GM12878 (cell line): ENCODE data around the gene C1QTNF8. TPM values are rescaled to one million over a fixed set of nuclear protein-coding genes. Genes with fewer than 3 reads are reported as not detected.

Experiments
- ATAC-seq: fragments of 200-7000 bp; cut with Tn5 transposase; 3 replicates; pipeline ENCODE4 v1.9.1; 2020; ENCODE audit warnings: mild to moderate bottlenecking, moderate library complexity
- BruUV-seq: library from RNA; stranded (reverse); fragments of 400-500 nt; replicated peaks from 2 replicates; lab custom pipeline; 2021; lab: Mats Ljungman, UMichigan
- CTCF ChIA-PET: fragments of 300-600 bp; sonication (Branson Sonifier 250); formaldehyde crosslinking; extraction: SDS; loops from one replicate; lab custom pipeline; 2021; ENCODE audit warnings: inconsistent platforms; lab: Yijun Ruan, JAX
- POLR2A ChIA-PET: fragments of 350-600 bp; formaldehyde crosslinking; extraction: SDS; loops from one replicate; lab custom pipeline; 2021; ENCODE audit warnings: inconsistent platforms; lab: Charles Lee
- RAD21 ChIA-PET: fragments of 300-600 bp; sonication (Branson Sonifier 250); formaldehyde crosslinking; loops from one replicate; lab custom pipeline; 2023; ENCODE audit warnings: antibody characterized with exemption; ENCODE audit not compliant: unreplicated experiment; lab: Charles Lee
- SMC1A ChIA-PET: fragments of 300-600 bp; sonication (Branson Sonifier 250); formaldehyde crosslinking; loops from one replicate; lab custom pipeline; 2023; ENCODE audit not compliant: unreplicated experiment, uncharacterized antibody; lab: Charles Lee
- DNase-seq: peaks from one replicate; pipeline ENCODE4 v3.0.0-alpha.2; 2011; ENCODE audit warnings: low read depth, low spot score
- FAIRE-seq: peaks from 3 replicates; lab custom pipeline; 2011; peaks lifted over from hg19 to GRCh38; lab: Jason Lieb, UNC
- H2AFZ ChIP-seq: 2 replicates; pipeline ENCODE4 v1.6.0; 2011; ENCODE audit warnings: low read depth, low read length, control low read depth; ENCODE audit not compliant: control insufficient read depth
- H3K27ac ChIP-seq: 2 replicates; pipeline ENCODE4 v1.5.1; 2011; ENCODE audit warnings: control low read depth; ENCODE audit not compliant: control insufficient read depth, insufficient read depth
- H3K27me3 ChIP-seq, 2 experiments: replicated peaks in 1 of 2; 2 replicates each; pipeline versions ENCODE4 v1.6.0 to v1.6.1; 2011; ENCODE audit warnings: low read length in 1 of 2; ENCODE audit not compliant: control insufficient read depth in 2 of 2, insufficient read depth in 2 of 2
- H3K36me3 ChIP-seq, 2 experiments: 2 replicates each; pipeline ENCODE4 v1.5.1; 2011; ENCODE audit warnings: low read length in 1 of 2; ENCODE audit not compliant: control insufficient read depth in 2 of 2, insufficient read depth in 2 of 2
- H3K4me1 ChIP-seq: 2 replicates; pipeline ENCODE4 v1.6.1; 2011; ENCODE audit warnings: mild to moderate bottlenecking, low read length, moderate library complexity, mixed read lengths; ENCODE audit not compliant: control insufficient read depth, insufficient read depth
- H3K4me2 ChIP-seq: 2 replicates; pipeline ENCODE4 v1.6.0; 2011; ENCODE audit warnings: control low read depth; ENCODE audit not compliant: control insufficient read depth, insufficient read depth
- H3K4me3 ChIP-seq: fragments of 200-600 bp; sonication (generic); 2 replicates; pipeline ENCODE4 v1.5.1; 2016
- H3K79me2 ChIP-seq: 2 replicates; pipeline ENCODE4 v1.6.0; 2011; ENCODE audit warnings: low read length; ENCODE audit not compliant: control insufficient read depth, insufficient read depth
- H3K9ac ChIP-seq: 2 replicates; pipeline ENCODE4 v1.8.0; 2011; ENCODE audit warnings: low read length, control low read depth, mixed read lengths; ENCODE audit not compliant: control insufficient read depth, insufficient read depth
- H3K9me3 ChIP-seq: replicated peaks from 3 replicates; pipeline ENCODE4 v1.5.1; 2011; ENCODE audit warnings: mild to moderate bottlenecking, low read length; ENCODE audit not compliant: control insufficient read depth, insufficient read depth
- H4K20me1 ChIP-seq: 2 replicates; pipeline ENCODE4 v1.6.0; 2011; ENCODE audit not compliant: control insufficient read depth, insufficient read depth
- GABPA ChIP-seq: IDR thresholded peaks from 2 replicates; pipeline ENCODE4 v1.6.1; 2014; ENCODE audit warnings: antibody characterized with exemption, low read depth, mild to moderate bottlenecking, inconsistent platforms
- HDAC6 ChIP-seq: fragments of 200-600 bp; sonication (generic); IDR thresholded peaks from one replicate; pipeline ENCODE4 v1.8.0; 2017; ENCODE audit warnings: antibody characterized with exemption; ENCODE audit not compliant: unreplicated experiment
- JUNB ChIP-seq: IDR thresholded peaks from 2 replicates; pipeline ENCODE4 v1.6.1; 2016; ENCODE audit warnings: antibody characterized with exemption, mild to moderate bottlenecking
- NFYA ChIP-seq: IDR thresholded peaks from 2 replicates; pipeline ENCODE4 v1.6.1; 2011; ENCODE audit warnings: low read depth, mild to moderate bottlenecking, low read length, improper control_type of control experiment, borderline replicate concordance
- NRF1 ChIP-seq: conservative IDR thresholded peaks from 2 replicates; pipeline ENCODE4 v1.6.1; 2011; ENCODE audit warnings: mild to moderate bottlenecking, low read depth, low read length, improper control_type of control experiment
- PAX8 ChIP-seq: fragments of 450-650 bp; IDR thresholded peaks from 2 replicates; pipeline ENCODE4 v1.6.1; 2017; ENCODE audit warnings: mild to moderate bottlenecking, moderate library complexity
- SMARCA5 ChIP-seq: fragments of 450-650 bp; IDR thresholded peaks from 2 replicates; pipeline ENCODE4 v1.6.1; 2017; ENCODE audit warnings: mild to moderate bottlenecking
- SMC3 ChIP-seq: IDR thresholded peaks from 2 replicates; pipeline ENCODE4 v1.6.1; 2011; ENCODE audit warnings: low read length, improper control_type of control experiment, borderline replicate concordance
- TARDBP ChIP-seq: IDR thresholded peaks from 2 replicates; pipeline ENCODE4 v1.6.1; 2016; ENCODE audit warnings: borderline replicate concordance
- WGBS: methylation state at CpG from one replicate; pipeline ENCODE4 v1.1.6; 2016; ENCODE audit warnings: low lambda C conversion rate; ENCODE audit not compliant: insufficient replicate concordance, insufficient coverage; ENCODE audit errors: missing lambda C conversion rate; 5-methylcytosine and 5-hydroxymethylcytosine counted together
- in situ Hi-C: fragments of 300-500 bp; cut with MboI; formaldehyde crosslinking; loops from 9 replicates; pipeline ENCODE4 v1.14.3; 2018; ENCODE audit warnings: mixed read lengths
- intact Hi-C: fragments of 100-400 bp; cut with micrococcal nuclease; formaldehyde crosslinking; loops from one replicate; pipeline ENCODE4 v1.14.2; 2022; ENCODE audit not compliant: unreplicated experiment
- polyA plus RNA-seq, 11 experiments: library from polyadenylated mRNA; depleted of rRNA in 4 of 11; unstranded in 6 of 11; stranded (reverse) in 5 of 11; fragments of >200 nt; fragmentation: Nextera tagmentation in 4 of 11; fragmentation: Illumina TruSeq in 1 of 11; extraction: Ambion mirVana in 4 of 11; extraction: Trizol in 1 of 11; gene quantifications; 1 replicate in 1 of 11; 2 replicates in 10 of 11; pipeline versions ENCODE4 v1.2.1 to v1.2.3, GENCODE V29; 2011 to 2016; ENCODE audit warnings: inconsistent platforms in 2 of 11, missing spikeins in 2 of 11, low read depth in 1 of 11
- total RNA-seq, 4 experiments: library from RNA; depleted of rRNA in 3 of 4; stranded (reverse); fragments of >200 nt in 3 of 4; fragmentation: Illumina TruSeq in 1 of 4; extraction: Trizol in 1 of 4; gene quantifications; 2 replicates each; pipeline versions ENCODE4 v1.2.1 to v1.2.3, GENCODE V29; 2013 to 2021
- TF ChIP-seq, protein P1 (sequence below): IDR thresholded peaks from 2 replicates; pipeline ENCODE4 v1.6.1; 2011; ENCODE audit warnings: borderline replicate concordance, low read depth, mild to moderate bottlenecking, moderate library complexity, low read length; ENCODE audit not compliant: insufficient read depth, poor library complexity, severe bottlenecking
- TF ChIP-seq, protein P2 (sequence below), 3 experiments: IDR thresholded peaks in 2 of 3; conservative IDR thresholded peaks in 1 of 3; 2 replicates each; pipeline ENCODE4 v1.5.1; 2011; ENCODE audit warnings: low read depth in 3 of 3, low read length in 3 of 3, mild to moderate bottlenecking in 3 of 3, control low read depth in 2 of 3, moderate library complexity in 2 of 3, inconsistent platforms in 1 of 3, mixed read lengths in 1 of 3; ENCODE audit not compliant: control insufficient read depth in 2 of 3, insufficient read depth in 1 of 3; ENCODE audit errors: extremely low read depth in 1 of 3
- TF ChIP-seq, protein P3 (sequence below): fragments of 450-650 bp; formaldehyde crosslinking; IDR thresholded peaks from 2 replicates; pipeline ENCODE4 v1.5.0; 2022; ENCODE audit warnings: mild to moderate bottlenecking, missing genetic modification characterization
- TF ChIP-seq, protein P4 (sequence below): fragments of 450-650 bp; IDR thresholded peaks from 2 replicates; pipeline ENCODE4 v1.6.1; 2016; ENCODE audit warnings: mild to moderate bottlenecking
- TF ChIP-seq, protein P5 (sequence below): fragments of 450-650 bp; IDR thresholded peaks from 2 replicates; pipeline ENCODE4 v1.6.1; 2016; ENCODE audit warnings: mild to moderate bottlenecking

C1QTNF8 gene
- total and polyA plus RNA-seq, 10 of the 15 experiments (the other 5 are each of a cell fraction or from before 2014, with no cell fraction given), result not detected

DNA sequence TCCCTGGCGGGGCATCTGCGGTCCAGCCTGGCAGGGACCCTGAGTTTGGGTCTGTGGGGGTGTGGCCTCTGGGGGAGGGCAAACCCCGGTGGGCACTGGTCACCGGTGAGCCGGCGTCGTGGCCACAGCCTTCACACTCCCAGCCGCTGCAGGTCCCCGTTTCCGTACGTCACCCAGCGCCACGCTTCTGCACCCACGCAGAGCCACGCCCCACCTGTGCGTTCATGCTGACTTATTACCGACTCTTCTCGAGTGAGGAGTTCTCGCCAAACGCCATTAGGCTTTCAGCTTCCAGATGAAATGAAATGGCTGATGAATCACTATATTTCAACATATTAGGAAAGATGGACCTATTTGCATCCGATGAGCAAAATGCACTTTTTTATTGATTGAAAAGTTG lies 32.3 kb downstream of the C1QTNF8 start:
- no peaks in the 10 kb centered on the region for H3K27me3 ChIP-seq

More for the DNA sequence above, 32.3 kb downstream of the C1QTNF8 start:
- SMC1A ChIA-PET, result no interaction called here
- no peak for FAIRE-seq
- no peak overlapping the region for H3K4me3 ChIP-seq
- no TSS peak for BruUV-seq
- no peaks in the 10 kb centered on the region for H4K20me1 ChIP-seq
- DNase-seq, result no peak
- in situ Hi-C loops (loop anchor here (10.0 kb wide), 1 partner anchor 61 kb away; no protein-coding TSS in a partner anchor), intact Hi-C loops (no loop called here)
- H3K27ac ChIP-seq, result no peak overlapping the region
- WGBS, result 63% methylated on average over 21 of the region's 21 CpGs
- no peak for ATAC-seq
- no peak overlapping the region for H3K4me2 ChIP-seq
- CTCF ChIA-PET, result no interaction called here
- no peaks in the 10 kb centered on the region for H3K79me2 ChIP-seq
- no peaks in the 10 kb centered on the region for H3K36me3 ChIP-seq
- RAD21 ChIA-PET, result no interaction called here
- peaks cover 2% of the 10 kb centered on the region; the same call in 1 of the 3 replicates for H3K9me3 ChIP-seq
- H2AFZ ChIP-seq, result no peak overlapping the region
- TF ChIP-seq NRF1 (no peak), PAX8 (no peak), HDAC6 (no peak), SMC3 (no peak), GABPA (no peak), JUNB (no peak), SMARCA5 (no peak), NFYA (no peak), TARDBP (no peak)
- TF ChIP-seq, protein P1, sequence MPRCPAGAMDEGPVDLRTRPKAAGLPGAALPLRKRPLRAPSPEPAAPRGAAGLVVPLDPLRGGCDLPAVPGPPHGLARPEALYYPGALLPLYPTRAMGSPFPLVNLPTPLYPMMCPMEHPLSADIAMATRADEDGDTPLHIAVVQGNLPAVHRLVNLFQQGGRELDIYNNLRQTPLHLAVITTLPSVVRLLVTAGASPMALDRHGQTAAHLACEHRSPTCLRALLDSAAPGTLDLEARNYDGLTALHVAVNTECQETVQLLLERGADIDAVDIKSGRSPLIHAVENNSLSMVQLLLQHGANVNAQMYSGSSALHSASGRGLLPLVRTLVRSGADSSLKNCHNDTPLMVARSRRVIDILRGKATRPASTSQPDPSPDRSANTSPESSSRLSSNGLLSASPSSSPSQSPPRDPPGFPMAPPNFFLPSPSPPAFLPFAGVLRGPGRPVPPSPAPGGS, result no peak
- TF ChIP-seq, protein P2, sequence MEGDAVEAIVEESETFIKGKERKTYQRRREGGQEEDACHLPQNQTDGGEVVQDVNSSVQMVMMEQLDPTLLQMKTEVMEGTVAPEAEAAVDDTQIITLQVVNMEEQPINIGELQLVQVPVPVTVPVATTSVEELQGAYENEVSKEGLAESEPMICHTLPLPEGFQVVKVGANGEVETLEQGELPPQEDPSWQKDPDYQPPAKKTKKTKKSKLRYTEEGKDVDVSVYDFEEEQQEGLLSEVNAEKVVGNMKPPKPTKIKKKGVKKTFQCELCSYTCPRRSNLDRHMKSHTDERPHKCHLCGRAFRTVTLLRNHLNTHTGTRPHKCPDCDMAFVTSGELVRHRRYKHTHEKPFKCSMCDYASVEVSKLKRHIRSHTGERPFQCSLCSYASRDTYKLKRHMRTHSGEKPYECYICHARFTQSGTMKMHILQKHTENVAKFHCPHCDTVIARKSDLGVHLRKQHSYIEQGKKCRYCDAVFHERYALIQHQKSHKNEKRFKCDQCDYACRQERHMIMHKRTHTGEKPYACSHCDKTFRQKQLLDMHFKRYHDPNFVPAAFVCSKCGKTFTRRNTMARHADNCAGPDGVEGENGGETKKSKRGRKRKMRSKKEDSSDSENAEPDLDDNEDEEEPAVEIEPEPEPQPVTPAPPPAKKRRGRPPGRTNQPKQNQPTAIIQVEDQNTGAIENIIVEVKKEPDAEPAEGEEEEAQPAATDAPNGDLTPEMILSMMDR (IDR thresholded peaks at IDR 0.05 in 2 of 3, conservative IDR thresholded peaks at IDR 0.05 in 1 of 3; ENCODE audit: control insufficient read depth in 2 of 3, extremely low read depth in 1 of 3, insufficient read depth in 1 of 3, low read depth in 3 of 3, low read length in 3 of 3), result no peak
- TF ChIP-seq, protein P3, sequence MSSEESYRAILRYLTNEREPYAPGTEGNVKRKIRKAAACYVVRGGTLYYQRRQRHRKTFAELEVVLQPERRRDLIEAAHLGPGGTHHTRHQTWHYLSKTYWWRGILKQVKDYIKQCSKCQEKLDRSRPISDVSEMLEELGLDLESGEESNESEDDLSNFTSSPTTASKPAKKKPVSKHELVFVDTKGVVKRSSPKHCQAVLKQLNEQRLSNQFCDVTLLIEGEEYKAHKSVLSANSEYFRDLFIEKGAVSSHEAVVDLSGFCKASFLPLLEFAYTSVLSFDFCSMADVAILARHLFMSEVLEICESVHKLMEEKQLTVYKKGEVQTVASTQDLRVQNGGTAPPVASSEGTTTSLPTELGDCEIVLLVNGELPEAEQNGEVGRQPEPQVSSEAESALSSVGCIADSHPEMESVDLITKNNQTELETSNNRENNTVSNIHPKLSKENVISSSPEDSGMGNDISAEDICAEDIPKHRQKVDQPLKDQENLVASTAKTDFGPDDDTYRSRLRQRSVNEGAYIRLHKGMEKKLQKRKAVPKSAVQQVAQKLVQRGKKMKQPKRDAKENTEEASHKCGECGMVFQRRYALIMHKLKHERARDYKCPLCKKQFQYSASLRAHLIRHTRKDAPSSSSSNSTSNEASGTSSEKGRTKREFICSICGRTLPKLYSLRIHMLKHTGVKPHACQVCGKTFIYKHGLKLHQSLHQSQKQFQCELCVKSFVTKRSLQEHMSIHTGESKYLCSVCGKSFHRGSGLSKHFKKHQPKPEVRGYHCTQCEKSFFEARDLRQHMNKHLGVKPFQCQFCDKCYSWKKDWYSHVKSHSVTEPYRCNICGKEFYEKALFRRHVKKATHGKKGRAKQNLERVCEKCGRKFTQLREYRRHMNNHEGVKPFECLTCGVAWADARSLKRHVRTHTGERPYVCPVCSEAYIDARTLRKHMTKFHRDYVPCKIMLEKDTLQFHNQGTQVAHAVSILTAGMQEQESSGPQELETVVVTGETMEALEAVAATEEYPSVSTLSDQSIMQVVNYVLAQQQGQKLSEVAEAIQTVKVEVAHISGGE (CRISPR knock-in tag), result no peak
- TF ChIP-seq, protein P4, sequence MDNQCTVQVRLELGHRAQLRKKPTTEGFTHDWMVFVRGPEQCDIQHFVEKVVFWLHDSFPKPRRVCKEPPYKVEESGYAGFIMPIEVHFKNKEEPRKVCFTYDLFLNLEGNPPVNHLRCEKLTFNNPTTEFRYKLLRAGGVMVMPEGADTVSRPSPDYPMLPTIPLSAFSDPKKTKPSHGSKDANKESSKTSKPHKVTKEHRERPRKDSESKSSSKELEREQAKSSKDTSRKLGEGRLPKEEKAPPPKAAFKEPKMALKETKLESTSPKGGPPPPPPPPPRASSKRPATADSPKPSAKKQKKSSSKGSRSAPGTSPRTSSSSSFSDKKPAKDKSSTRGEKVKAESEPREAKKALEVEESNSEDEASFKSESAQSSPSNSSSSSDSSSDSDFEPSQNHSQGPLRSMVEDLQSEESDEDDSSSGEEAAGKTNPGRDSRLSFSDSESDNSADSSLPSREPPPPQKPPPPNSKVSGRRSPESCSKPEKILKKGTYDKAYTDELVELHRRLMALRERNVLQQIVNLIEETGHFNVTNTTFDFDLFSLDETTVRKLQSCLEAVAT, result no peak
- TF ChIP-seq, protein P5, sequence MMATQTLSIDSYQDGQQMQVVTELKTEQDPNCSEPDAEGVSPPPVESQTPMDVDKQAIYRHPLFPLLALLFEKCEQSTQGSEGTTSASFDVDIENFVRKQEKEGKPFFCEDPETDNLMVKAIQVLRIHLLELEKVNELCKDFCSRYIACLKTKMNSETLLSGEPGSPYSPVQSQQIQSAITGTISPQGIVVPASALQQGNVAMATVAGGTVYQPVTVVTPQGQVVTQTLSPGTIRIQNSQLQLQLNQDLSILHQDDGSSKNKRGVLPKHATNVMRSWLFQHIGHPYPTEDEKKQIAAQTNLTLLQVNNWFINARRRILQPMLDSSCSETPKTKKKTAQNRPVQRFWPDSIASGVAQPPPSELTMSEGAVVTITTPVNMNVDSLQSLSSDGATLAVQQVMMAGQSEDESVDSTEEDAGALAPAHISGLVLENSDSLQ, result no peak
- POLR2A ChIA-PET, result no interaction called here
- no peak overlapping the region for H3K9ac ChIP-seq
- no peaks in the 10 kb centered on the region for H3K4me1 ChIP-seq
